Upper lobe of left lung (tissue), 6 donors: ENCODE data around the gene NAB2. TPM values are rescaled to one million over a fixed set of nuclear protein-coding genes. Genes with fewer than 3 reads are reported as not detected.

ENCODE experiments used
- ATAC-seq, 2 donors: fragments of 200-7000 bp; cut with Tn5 transposase; one replicate each; pipeline ENCODE4 v1.9.1; 2022; ENCODE audit warnings: mild to moderate bottlenecking in 2 of 2, moderate library complexity in 2 of 2; ENCODE audit not compliant: low FRiP score in 2 of 2
- DNase-seq, 2 donors: peaks; one replicate each; pipeline ENCODE4 v3.0.0-alpha.2; 2019 to 2020
- H3K27ac ChIP-seq, 4 donors: fragments of 200-600 bp; sonication (generic); one replicate each; pipeline ENCODE4 v1.5.1; 2016 to 2019
- H3K27me3 ChIP-seq, 4 donors: fragments of 200-600 bp; sonication (generic); one replicate each; pipeline ENCODE4 v1.5.1; 2017 to 2019
- H3K36me3 ChIP-seq, 4 donors: fragments of 200-600 bp; sonication (generic); one replicate each; pipeline ENCODE4 v1.5.1; 2016 to 2019
- H3K4me1 ChIP-seq, 4 donors: fragments of 200-600 bp; sonication (generic); one replicate each; pipeline ENCODE4 v1.5.1; 2018 to 2019
- H3K4me3 ChIP-seq, 4 donors: fragments of 200-600 bp; sonication (generic); one replicate each; pipeline ENCODE4 v1.5.1; 2017 to 2019; ENCODE audit warnings: mild to moderate bottlenecking in 2 of 4, moderate library complexity in 1 of 4
- H3K9me3 ChIP-seq, 4 donors: fragments of 200-600 bp; sonication (generic); one replicate each; pipeline ENCODE4 v1.5.1; 2018 to 2019
- EP300 ChIP-seq, 4 donors: sonication (generic); formaldehyde crosslinking; IDR thresholded peaks; one replicate each; pipeline ENCODE4 v1.5.1; 2017; ENCODE audit warnings: antibody characterized with exemption in 4 of 4, control low read depth in 2 of 4
- POLR2A ChIP-seq, 4 donors: fragments of 450-650 bp; IDR thresholded peaks; one replicate each; pipeline ENCODE4 v1.5.1; 2016 to 2017; ENCODE audit warnings: antibody characterized with exemption in 4 of 4, mild to moderate bottlenecking in 2 of 4
- POLR2AphosphoS5 ChIP-seq, 2 donors: sonication (generic); formaldehyde crosslinking; IDR thresholded peaks; one replicate each; pipeline ENCODE4 v1.5.1; 2017; ENCODE audit warnings: antibody characterized with exemption in 2 of 2
- WGBS, 2 donors: methylation state at CpG; one replicate each; pipeline ENCODE4 v1.1.5; 2017 to 2018; 5-methylcytosine and 5-hydroxymethylcytosine counted together
- total RNA-seq, 6 donors: library from RNA; depleted of rRNA in 4 of 6; stranded (reverse); fragments of >200 nt in 4 of 6; gene quantifications; one replicate each; pipeline versions ENCODE4 v1.1.0 to v1.2.1, GENCODE V29; 2016 to 2021
- TF ChIP-seq, protein P1 (sequence below), 6 experiments: fragments of 450-650 bp in 4 of 6; fragments of 200-600 bp in 2 of 6; sonication (generic) in 2 of 6; IDR thresholded peaks; one replicate each; pipeline ENCODE4 v1.5.1; 2016 to 2019; ENCODE audit warnings: antibody characterized with exemption in 6 of 6
- donor health status: DM: no; HTN: no; CAD: no; lungs with moderate emphysema.
- donor health status: DM: no; HTN: yes; CAD: no; lungs with severe emphysema.

The NAB2 gene
- total RNA-seq, 6 donors from 2014 or later = 18.1 to 64.9 (median 31.5) TPM

DNA sequence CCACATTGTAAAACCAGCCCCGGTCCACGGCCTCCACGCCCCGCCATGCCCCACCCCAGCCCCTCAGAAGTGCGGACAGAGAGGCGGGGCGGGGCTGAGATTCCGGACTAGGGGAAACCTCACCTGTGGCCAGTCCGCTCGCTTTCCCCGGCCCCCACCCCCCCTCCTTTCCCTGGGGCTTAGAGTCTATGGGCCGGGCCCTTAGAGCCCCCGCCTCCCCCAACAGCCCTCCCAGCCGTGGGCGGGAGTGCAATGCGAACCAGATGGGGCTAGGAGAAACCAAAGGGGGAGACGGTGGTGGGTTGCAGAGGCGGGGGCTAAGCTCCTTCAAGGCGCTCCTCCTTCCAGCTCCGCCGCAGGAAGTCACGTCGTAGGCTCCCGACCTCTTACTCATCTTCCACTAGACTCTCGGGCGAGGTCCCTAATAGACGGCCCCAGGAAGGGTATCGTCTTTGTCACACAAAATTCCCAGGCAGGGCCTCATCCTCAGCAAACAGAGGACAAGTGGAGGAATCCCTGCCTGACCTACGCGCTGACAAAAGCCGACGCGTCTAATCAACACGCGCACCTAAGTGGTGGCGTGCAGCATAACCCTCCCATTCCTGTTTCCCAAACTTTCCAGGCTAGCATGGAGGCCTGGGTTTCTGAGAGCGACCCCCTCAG lies 1.1 kb upstream of the NAB2 start:
- Histone ChIP-seq H3K4me1 (peaks cover 33 to 55% (median 41%) of the 10 kb centered on the region in 4 donors), H3K9me3 (no peaks in the 10 kb centered on the region)

DNA sequence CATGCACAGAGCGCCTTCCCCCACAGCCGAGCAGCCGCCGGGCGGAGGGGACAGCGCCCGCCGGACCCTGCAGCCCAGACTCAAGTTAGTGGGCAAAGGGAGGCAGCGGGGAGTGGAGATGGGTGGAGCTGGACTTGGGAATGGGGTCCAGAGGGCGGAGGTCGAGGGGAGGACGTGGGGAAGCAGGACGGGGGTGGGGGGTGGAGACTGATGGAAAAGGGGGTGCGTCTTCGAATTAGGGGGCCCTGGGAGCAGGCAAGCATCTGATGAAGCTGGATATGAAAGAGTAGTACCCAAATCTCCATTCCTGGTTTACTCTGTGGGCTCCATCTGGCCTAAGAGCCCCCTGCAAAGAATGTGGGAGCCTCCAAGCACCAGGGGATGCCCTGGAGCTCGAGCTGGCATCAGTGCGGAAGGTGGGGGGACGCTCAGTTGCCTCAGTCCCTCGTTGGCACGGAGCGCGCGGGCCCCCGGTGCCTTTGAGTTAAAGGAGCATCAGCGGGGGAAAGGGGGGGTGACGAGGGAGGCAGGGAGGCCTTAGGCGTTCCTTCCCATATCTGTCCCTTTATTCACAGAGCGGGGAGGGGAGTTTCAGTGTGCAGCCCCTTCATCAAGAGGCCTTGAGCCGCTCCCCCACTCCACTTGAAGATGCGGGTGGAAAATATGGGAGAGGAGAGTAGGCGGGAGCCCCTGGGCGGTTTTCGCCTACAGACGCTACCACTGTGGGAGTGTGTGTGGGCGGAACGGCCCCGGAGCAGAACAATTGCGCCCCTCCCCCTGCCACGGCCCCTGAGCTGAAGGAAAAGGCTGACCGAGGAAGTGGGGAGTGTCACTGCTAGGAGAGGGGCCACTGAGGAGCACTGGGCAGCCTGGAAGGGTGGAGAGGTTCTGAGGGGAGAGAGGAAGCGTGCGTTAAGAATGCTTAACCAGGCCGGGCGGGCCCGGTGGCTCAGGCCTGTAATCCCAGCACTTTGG lies 644 bp downstream of the NAB2 start:
- TF ChIP-seq POLR2AphosphoS5 (IDR thresholded peaks at IDR 0.05) (peak; percentile 67 to 96), POLR2A (IDR thresholded peaks at IDR 0.05) (peak in 3 of 4 donors; percentile 38 to 76 (median 46)), EP300 (IDR thresholded peaks at IDR 0.05) (no peak)
- TF ChIP-seq, protein P1, sequence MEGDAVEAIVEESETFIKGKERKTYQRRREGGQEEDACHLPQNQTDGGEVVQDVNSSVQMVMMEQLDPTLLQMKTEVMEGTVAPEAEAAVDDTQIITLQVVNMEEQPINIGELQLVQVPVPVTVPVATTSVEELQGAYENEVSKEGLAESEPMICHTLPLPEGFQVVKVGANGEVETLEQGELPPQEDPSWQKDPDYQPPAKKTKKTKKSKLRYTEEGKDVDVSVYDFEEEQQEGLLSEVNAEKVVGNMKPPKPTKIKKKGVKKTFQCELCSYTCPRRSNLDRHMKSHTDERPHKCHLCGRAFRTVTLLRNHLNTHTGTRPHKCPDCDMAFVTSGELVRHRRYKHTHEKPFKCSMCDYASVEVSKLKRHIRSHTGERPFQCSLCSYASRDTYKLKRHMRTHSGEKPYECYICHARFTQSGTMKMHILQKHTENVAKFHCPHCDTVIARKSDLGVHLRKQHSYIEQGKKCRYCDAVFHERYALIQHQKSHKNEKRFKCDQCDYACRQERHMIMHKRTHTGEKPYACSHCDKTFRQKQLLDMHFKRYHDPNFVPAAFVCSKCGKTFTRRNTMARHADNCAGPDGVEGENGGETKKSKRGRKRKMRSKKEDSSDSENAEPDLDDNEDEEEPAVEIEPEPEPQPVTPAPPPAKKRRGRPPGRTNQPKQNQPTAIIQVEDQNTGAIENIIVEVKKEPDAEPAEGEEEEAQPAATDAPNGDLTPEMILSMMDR (IDR thresholded peaks at IDR 0.05) = peak in 1 of 6 experiments; percentile 6
- Histone ChIP-seq H3K36me3 (peaks cover 10 to 33% (median 26%) of the 10 kb centered on the region in 4 donors), H3K4me1 (peaks cover 50 to 72% (median 58%) of the 10 kb centered on the region in 4 donors), H3K27me3 (no peaks in the 10 kb centered on the region), H3K4me3 (peak overlapping the region; percentile 65 to 91 (median 78)), H3K27ac (peak overlapping the region; percentile 91 to 100 (median 98)), H3K9me3 (no peaks in the 10 kb centered on the region)
- 0 to 1% methylated on average over 31 to 45 of the region's 45 CpGs for WGBS, 2 donors
- DNase-seq (peak; percentile 81 to 87), ATAC-seq (peak; percentile 0 to 22)

More for the DNA sequence above, 1.1 kb upstream of the NAB2 start:
- TF ChIP-seq, protein P1 (IDR thresholded peaks at IDR 0.05) = peak in 2 of 6 experiments; percentile 11 to 13
- TF ChIP-seq POLR2AphosphoS5 (IDR thresholded peaks at IDR 0.05) (peak; percentile 42 to 63), EP300 (IDR thresholded peaks at IDR 0.05) (peak in 1 of 4 donors; percentile 16), POLR2A (IDR thresholded peaks at IDR 0.05) (peak in 1 of 4 donors; percentile 20)
- ATAC-seq (peak; percentile 76 to 88), DNase-seq (peak; percentile 93)
- WGBS, 2 donors = 0 to 1% methylated on average over 7 to 37 of the region's 37 CpGs
- H3K4me3 ChIP-seq = peak overlapping the region; percentile 65 to 78 (median 73)
- H3K27ac ChIP-seq = peak overlapping the region; percentile 97 to 100 (median 99)
- H3K36me3 ChIP-seq = peaks cover 10 to 18% (median 18%) of the 10 kb centered on the region in 4 donors
- H3K27me3 ChIP-seq = no peaks in the 10 kb centered on the region

DNA sequence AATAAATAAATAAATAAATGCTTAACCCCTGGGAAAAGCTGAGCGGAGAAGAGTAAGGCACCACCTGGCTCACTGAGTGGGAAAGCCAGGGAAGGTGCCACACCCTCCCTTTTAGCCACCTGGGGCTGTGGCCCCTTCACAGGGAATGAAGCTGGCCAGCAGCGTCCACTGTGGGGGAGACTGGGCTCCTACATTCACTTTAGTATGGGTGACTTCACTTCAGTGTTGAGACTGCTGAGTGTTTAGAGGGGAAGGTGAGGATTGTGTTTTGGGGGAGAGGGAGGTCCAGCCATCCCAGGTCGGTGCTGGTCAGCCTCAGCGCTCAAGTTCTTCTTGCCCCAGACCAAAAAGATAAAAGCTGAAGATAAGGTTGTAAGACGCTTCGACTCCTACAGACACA lies 1.6 kb downstream of the NAB2 start:
- ATAC-seq (no peak), DNase-seq (no peak)
- TF ChIP-seq POLR2A (IDR thresholded peaks at IDR 0.05) (no peak), POLR2AphosphoS5 (IDR thresholded peaks at IDR 0.05) (no peak), EP300 (IDR thresholded peaks at IDR 0.05) (no peak)
- TF ChIP-seq, protein P1 (IDR thresholded peaks at IDR 0.05) = no peak
- Histone ChIP-seq H3K9me3 (no peaks in the 10 kb centered on the region), H3K4me1 (peaks cover 51 to 76% (median 58%) of the 10 kb centered on the region in 4 donors), H3K4me3 (peak overlapping the region; percentile 43 to 78 (median 71)), H3K36me3 (peaks cover 17 to 42% (median 32%) of the 10 kb centered on the region in 4 donors), H3K27ac (peak overlapping the region; percentile 91 to 100 (median 98)), H3K27me3 (no peaks in the 10 kb centered on the region)
- 45 to 58% methylated on average over 6 of the region's 6 CpGs for WGBS, 2 donors

DNA sequence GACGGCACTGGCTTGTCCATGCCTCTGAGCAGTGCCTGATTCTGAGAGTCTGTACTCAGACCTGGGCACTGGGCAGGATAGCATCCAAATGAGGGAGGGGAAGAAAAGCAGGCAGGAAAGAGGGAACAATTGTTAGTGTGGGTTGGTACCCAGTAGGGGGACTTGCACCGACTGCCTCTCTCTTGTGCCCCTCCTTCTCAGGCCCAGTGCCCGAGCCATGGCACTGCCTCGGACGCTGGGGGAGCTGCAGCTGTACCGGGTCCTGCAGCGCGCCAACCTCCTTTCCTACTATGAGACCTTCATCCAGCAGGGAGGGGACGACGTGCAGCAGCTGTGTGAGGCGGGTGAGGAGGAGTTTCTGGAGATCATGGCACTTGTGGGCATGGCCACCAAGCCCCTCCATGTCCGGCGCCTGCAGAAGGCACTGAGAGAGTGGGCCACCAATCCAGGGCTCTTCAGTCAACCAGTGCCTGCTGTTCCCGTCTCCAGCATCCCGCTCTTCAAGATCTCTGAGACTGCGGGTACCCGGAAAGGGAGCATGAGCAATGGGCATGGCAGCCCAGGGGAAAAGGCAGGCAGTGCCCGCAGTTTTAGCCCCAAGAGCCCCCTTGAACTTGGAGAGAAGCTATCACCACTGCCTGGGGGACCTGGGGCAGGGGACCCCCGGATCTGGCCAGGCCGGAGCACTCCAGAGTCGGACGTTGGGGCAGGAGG lies 2.2 kb downstream of the NAB2 start:
- H3K4me1 ChIP-seq = peaks cover 45 to 72% (median 53%) of the 10 kb centered on the region in 4 donors
- H3K36me3 ChIP-seq = peaks cover 18 to 48% (median 38%) of the 10 kb centered on the region in 4 donors
- peak overlapping the region; percentile 91 to 100 (median 98) for H3K27ac ChIP-seq
- no peaks in the 10 kb centered on the region for H3K9me3 ChIP-seq
- 54 to 64% methylated on average over 17 to 20 of the region's 22 CpGs for WGBS, 2 donors
- TF ChIP-seq POLR2AphosphoS5 (IDR thresholded peaks at IDR 0.05) (no peak), EP300 (IDR thresholded peaks at IDR 0.05) (no peak), POLR2A (IDR thresholded peaks at IDR 0.05) (no peak)
- TF ChIP-seq, protein P1 (IDR thresholded peaks at IDR 0.05) = no peak
- no peaks in the 10 kb centered on the region for H3K27me3 ChIP-seq
- DNase-seq (peak in 1 of 2 donors; percentile 62), ATAC-seq (no peak)
- H3K4me3 ChIP-seq = peak overlapping the region; percentile 43 to 78 (median 71)
